HG03175 (cell line): ENCODE data around the gene MREG.
"Not testable (repeated sequence)": the region's sequence is repeated elsewhere in the genome, so short reads cannot be mapped to it uniquely, and the experiment has no call there.

Experiments used
- ATAC-seq: cut with Tn5 transposase; IDR thresholded peaks from one replicate; pipeline ENCODE4 v1.9.1; 2021; ENCODE audit warnings: mild to moderate bottlenecking, moderate library complexity; ENCODE audit not compliant: unreplicated experiment

Gene MREG

DNA sequence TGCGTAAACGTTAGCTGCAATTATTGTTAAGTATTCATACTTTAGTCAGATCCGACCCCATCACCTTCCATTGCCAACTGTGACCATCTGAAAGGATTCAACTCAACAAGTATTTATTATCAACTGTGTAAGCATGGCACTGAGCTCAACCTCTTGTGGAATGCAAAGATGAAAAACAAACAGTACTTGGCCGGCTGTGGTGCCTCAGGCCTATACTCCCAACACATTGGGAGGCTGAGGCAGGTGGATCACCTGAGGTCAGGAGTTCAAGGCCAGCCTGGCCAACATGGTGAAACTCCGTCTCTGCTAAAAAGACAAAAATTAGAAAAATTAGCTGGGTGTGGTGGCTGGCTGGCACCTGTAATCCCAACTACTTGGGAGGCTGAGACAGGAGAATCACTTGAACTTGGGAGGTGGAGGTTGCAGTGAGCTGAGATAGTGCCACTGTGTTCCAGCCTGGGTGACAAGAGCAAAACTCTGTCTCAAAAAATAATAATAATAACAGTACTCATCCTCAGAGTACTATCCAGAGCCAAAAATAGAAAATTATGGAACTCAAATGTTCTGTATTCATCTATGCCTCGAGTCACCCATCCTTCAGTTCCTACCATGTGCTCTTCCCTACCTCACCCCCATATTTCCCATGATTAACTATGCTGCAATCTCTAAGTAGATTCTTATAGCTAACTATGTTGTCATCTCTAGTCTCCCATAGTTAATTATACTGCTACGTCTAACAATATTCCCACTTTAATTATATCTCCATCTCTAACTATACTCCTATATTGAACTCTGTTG lies 8.6 kb upstream of the MREG start:
- no peak for ATAC-seq

- ATAC-seq = no peak
These were observed 5.4 kb upstream of the MREG start for GRCh38 chr2:216018709-216019108.

- no peak for ATAC-seq
These were observed 4.0 kb upstream of the MREG start for GRCh38 chr2:216017365-216017764.

DNA sequence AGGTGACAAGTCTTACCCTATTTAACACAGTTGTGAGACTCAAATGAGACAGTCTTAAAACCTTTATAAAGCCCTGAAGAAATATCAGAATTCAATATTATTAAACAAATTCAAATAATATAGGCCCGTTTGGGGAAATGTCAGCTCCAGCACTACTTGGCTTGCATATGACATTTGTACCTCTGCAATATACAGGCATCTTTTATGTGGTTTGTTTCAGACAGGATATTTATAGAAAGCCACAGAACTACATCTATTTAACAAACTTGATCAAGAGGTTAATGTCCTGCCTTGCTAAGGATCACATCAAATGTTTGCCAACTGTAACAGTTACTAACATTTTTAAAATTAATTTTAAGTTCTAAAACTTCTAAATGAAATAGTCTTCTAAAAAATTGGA lies 3.2 kb upstream of the MREG start:
- no peak for ATAC-seq

GRCh38 chr2:216015722-216016464 lies 2.5 kb upstream of the MREG start:
- ATAC-seq = peak; percentile 87

- no peak for ATAC-seq
These were observed 1.6 kb upstream of the MREG start for GRCh38 chr2:216014986-216015385.

- ATAC-seq = no peak
These were observed 655 bp upstream of the MREG start for GRCh38 chr2:216014006-216014405.

GRCh38 chr2:216012830-216013079 lies 596 bp downstream of the MREG start:
- no peak for ATAC-seq

DNA sequence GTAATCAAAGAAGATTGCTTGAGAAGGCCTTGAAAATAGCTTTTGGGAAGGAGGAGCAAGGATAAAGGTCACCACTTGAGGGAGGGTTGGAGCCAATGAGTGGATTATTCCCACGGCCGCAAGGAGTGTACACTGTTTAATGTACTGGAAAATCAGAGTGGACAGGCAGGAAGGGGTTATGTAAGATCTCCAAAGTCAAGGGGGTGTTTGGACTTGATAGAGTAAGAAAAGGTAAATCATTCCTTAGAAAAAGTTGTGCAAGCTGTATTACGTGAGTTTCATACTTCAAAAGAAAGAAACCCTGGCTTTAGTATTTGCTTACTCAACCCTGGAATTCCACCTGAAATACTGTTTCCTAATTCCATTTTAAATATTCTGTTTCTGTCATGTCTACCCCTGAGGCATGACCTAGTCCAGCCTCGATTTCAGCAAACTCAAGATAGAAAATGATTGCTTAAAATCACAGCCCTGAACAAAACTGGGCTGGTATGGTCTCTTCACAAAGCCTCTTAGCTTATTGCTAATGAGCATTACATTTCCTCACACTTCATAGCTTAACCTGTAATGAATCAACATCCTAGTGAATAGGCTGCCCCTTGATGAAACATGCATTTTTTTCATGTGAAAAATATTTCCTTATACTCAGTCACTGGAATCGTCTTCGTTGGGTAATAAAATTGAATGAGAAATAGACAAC lies 1.1 kb downstream of the MREG start:
- ATAC-seq = no peak

DNA sequence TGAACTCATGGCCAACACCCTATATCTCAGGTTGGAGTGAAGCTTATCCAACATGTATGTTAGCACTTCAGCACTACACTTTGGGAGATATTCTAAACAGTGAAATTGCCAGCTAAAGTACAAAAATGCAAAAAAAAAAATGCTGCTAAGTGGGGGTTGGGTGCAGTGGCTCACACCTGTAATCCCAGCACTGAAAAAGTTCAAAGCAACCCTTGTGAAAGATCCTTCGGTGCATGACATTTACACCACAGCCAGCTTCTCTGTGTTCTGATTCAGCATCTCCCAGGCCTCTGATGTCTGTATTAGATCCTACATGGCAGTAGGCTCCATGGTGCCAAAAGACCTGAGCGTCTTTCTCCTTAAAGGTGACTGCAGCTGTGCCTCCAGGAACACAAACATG lies 4.1 kb downstream of the MREG start:
- ATAC-seq = not testable (repeated sequence)

DNA sequence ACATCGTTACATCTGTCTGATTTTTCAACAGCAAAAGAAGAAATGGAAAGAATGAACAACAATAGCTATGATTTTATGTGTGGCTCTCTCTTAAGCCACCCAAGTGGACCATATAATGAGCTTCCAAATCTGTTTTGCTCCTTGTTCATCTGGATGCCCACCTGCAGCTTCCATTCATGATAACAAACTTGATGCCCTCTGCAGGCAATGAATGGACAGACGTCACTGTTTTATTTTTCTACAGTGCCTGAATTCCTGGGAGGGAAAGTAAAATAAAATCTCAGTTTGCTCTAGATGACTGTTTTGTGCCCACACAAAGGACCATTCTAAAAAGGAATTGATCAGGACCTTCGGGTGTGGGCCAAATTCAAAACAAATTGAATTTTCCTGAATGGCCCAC lies 5.0 kb downstream of the MREG start:
- no peak for ATAC-seq

- ATAC-seq = peak; percentile 38
These were observed 7.1 kb downstream of the MREG start for GRCh38 chr2:216006164-216006663.

- ATAC-seq = peak; percentile 29
These were observed 8.6 kb downstream of the MREG start for GRCh38 chr2:216004697-216005283.

DNA sequence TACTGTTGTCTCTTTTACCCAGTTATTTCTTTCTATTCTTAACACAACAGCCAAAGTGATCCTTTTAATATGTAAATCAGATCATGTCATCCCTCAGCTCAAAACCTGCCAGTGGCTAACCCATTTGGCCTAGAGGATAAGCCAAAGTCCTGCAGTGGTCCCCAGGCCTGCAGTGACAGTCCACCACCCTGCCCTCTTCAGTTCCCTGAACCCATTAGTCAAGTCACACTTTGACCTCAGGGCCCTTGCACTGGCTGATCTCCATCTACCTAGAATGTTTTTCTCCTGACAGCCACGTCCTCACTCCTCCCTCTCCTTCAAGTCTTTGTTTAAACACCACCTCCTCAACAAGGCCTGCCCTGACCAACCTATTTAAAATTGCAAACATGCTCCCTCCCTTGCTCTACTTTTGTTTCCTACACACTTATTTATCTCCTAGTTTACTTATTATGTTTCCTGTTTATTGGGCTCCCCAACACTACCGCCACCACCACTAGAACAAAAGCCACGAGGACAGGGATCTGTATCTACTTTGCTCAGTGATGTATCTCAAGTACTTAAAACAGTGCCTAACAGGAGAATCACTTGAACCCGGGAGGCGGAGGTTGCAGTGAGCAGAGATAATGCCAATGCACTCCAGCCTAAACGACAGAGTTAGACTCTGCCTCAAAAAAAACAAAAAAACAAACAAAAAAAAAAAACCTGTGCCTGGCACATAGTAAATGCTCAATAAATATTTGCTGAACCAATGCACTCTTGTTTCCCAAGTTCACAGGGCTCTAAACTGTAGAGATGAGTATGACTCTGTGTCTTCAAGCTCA lies 9.3 kb downstream of the MREG start:
- no peak for ATAC-seq

GRCh38 chr2:216002693-216003092 lies 10.7 kb downstream of the MREG start:
- ATAC-seq = no peak

GRCh38 chr2:216002101-216002678 lies 11.2 kb downstream of the MREG start:
- no peak for ATAC-seq

GRCh38 chr2:216001216-216002100 lies 11.9 kb downstream of the MREG start:
- ATAC-seq = no peak

- ATAC-seq = no peak
These were observed 14.7 kb downstream of the MREG start for GRCh38 chr2:215998636-215999035.

GRCh38 chr2:215997219-215997618 lies 16.1 kb downstream of the MREG start:
- no peak for ATAC-seq
